Right lobe of liver (tissue), 6 donors: ENCODE results near the gene MDM2. TPM values are rescaled to one million over a fixed set of nuclear protein-coding genes. Genes with fewer than 3 reads are reported as not detected.
A peak's percentile ranks its signal among the peaks of the same experiment; 100 is the strongest.
"Not testable (repeated sequence)": the region's sequence is repeated elsewhere in the genome, so short reads cannot be mapped to it uniquely, and the experiment has no call there.

Experiments
- ATAC-seq, 4 donors: fragments of 200-7000 bp; cut with Tn5 transposase; one replicate each; pipeline ENCODE4 v1.9.1; 2020; ENCODE audit warnings: mild to moderate bottlenecking in 4 of 4, moderate library complexity in 4 of 4
- DNase-seq, 3 donors: peaks; one replicate each; pipeline ENCODE4 v3.0.0-alpha.2; 2020
- H3K27ac ChIP-seq, 3 donors: fragments of 200-600 bp; one replicate each; pipeline ENCODE4 v1.8.0; 2022
- H3K27me3 ChIP-seq, 2 donors: fragments of 200-600 bp; one replicate each; pipeline ENCODE4 v1.8.0; 2022
- H3K36me3 ChIP-seq, 4 donors: fragments of 200-600 bp; sonication (generic) in 1 of 4; one replicate each; pipeline versions ENCODE4 v1.5.1 to v1.8.0; 2017 to 2022; ENCODE audit warnings: control low read depth in 1 of 4
- H3K4me1 ChIP-seq, 4 donors: fragments of 200-600 bp; sonication (generic) in 1 of 4; one replicate each; pipeline versions ENCODE4 v1.5.1 to v1.8.0; 2017 to 2022; ENCODE audit warnings: control low read depth in 1 of 4
- H3K4me3 ChIP-seq, 3 donors: fragments of 200-600 bp; one replicate each; pipeline ENCODE4 v1.8.0; 2022
- H3K9me3 ChIP-seq, 4 donors: fragments of 200-600 bp; sonication (generic) in 1 of 4; one replicate each; pipeline versions ENCODE4 v1.5.1 to v1.8.0; 2017 to 2022; ENCODE audit warnings: control low read depth in 1 of 4
- POLR2A ChIP-seq: fragments of 450-650 bp; IDR thresholded peaks from one replicate; pipeline ENCODE4 v1.6.1; 2017; ENCODE audit warnings: antibody characterized with exemption, mild to moderate bottlenecking
- WGBS: methylation state at CpG from one replicate; pipeline ENCODE4 v1.1.6; 2018; ENCODE audit warnings: low coverage, low lambda C conversion rate; ENCODE audit not compliant: insufficient coverage; ENCODE audit errors: missing lambda C conversion rate; 5-methylcytosine and 5-hydroxymethylcytosine counted together
- intact Hi-C, 2 donors: fragments of 100-400 bp; cut with DNase I; formaldehyde crosslinking; loops; one replicate each; pipeline versions ENCODE4 v1.11.2 to v1.14.1; 2022
- total RNA-seq, 6 experiments: library from RNA; depleted of rRNA in 2 of 6; stranded (reverse); fragments of >200 nt in 2 of 6; fragmentation: NEBNext Ultra II Directional in 3 of 6; extraction: Animal tissue kit (Norgen Biotek cat#: 25700) in 3 of 6; gene quantifications; one replicate each; pipeline versions ENCODE4 v1.1.0 to v1.2.4, GENCODE V29; 2016 to 2023
- TF ChIP-seq, protein P1 (sequence below), 4 donors: fragments of 200-600 bp in 3 of 4; fragments of 450-650 bp in 1 of 4; IDR thresholded peaks; one replicate each; pipeline versions ENCODE4 v1.5.1 to v1.8.0; 2016 to 2022; ENCODE audit warnings: antibody characterized with exemption in 4 of 4, mild to moderate bottlenecking in 2 of 4
- donor health status: DM: no; HTN: yes; CAD: no.
- donor health status: DM: no; HTN: no; CAD: no.
- donor health status: DM: no; HTN: no; CAD: no.
- donor health status: DM: no; HTN: yes; CAD: no.
- donor health status: DM: no; HTN: yes; CAD: no.

Gene MDM2
- total RNA-seq, 6 experiments from 2014 or later, result 56.9 to 74.3 (median 64.0) TPM

GRCh38 chr12:68803948-68804656 is 3.9 kb upstream of the MDM2 start:
- intact Hi-C loops, result no loop called here
- TF ChIP-seq, protein P1, sequence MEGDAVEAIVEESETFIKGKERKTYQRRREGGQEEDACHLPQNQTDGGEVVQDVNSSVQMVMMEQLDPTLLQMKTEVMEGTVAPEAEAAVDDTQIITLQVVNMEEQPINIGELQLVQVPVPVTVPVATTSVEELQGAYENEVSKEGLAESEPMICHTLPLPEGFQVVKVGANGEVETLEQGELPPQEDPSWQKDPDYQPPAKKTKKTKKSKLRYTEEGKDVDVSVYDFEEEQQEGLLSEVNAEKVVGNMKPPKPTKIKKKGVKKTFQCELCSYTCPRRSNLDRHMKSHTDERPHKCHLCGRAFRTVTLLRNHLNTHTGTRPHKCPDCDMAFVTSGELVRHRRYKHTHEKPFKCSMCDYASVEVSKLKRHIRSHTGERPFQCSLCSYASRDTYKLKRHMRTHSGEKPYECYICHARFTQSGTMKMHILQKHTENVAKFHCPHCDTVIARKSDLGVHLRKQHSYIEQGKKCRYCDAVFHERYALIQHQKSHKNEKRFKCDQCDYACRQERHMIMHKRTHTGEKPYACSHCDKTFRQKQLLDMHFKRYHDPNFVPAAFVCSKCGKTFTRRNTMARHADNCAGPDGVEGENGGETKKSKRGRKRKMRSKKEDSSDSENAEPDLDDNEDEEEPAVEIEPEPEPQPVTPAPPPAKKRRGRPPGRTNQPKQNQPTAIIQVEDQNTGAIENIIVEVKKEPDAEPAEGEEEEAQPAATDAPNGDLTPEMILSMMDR (IDR thresholded peaks at IDR 0.05), result no peak
- no peak for TF ChIP-seq POLR2A
- WGBS, result 75% methylated on average over 4 of the region's 5 CpGs
- ATAC-seq (no peak), DNase-seq (no peak)
- no peaks in the 10 kb centered on the region for H3K9me3 ChIP-seq
- H3K27ac ChIP-seq, result peak overlapping the region; percentile 99 to 100 (median 99)
- H3K27me3 ChIP-seq, result no peaks in the 10 kb centered on the region
- no peaks in the 10 kb centered on the region for H3K36me3 ChIP-seq
- peak overlapping the region in 1 of 3 donors; percentile 79 for H3K4me3 ChIP-seq
- peaks cover 0 to 3% (median 0%) of the 10 kb centered on the region in 4 donors for H3K4me1 ChIP-seq

DNA sequence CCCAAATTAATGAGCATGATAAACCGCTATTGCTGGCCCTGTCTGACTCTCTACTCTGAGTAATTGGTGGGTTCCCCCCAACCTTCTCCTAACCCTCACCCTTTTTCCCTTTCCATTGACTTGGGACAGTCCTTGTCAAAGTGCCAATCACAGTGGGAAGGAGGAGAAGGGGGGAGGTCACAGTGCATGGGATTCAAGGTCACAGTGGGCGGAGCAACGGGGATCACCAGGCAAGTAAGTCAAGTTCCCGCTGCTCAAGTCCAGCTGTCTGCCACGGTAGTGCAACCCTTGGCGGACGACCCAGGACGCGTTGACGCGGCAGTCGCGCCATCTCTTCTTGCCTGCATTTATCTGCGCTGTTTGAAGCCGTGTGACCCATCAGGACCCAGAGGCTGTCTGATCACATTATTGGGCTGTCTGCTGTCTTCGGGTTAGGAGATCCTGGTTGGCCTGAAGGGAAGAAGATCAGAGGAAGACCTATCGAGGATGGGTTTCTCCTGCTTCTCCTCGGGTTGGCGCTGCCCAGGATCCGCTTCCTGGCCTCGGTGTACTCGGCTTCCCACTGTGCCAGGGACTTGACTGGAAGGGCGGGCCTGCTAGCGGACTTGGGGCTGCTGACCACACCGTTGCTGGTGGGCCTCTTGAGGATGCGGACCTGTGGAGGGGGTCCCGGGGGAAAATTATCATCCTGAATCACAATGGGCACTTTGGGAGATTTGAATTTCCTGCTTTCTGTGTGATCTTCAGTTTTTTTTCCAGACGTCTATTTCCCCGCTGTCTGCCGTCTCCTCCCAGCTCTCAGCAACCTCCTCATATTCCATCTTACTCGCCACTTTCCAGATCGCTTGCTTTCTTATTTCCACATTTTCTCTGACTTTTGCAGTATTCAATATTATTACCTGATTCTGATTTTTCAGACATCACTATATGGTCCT is 3.1 kb upstream of the MDM2 start:
- intact Hi-C loops, result no loop called here
- Histone ChIP-seq H3K9me3 (no peaks in the 10 kb centered on the region), H3K4me3 (peak overlapping the region; percentile 70 to 89 (median 79)), H3K36me3 (peaks cover 0 to 4% (median under 1%) of the 10 kb centered on the region in 4 donors), H3K27me3 (no peaks in the 10 kb centered on the region), H3K4me1 (peaks cover 0 to 3% (median 0%) of the 10 kb centered on the region in 4 donors), H3K27ac (peak overlapping the region; percentile 99 to 100 (median 99))
- DNase-seq (peak; percentile 78 to 90 (median 81)), ATAC-seq (peak; percentile 39 to 59 (median 44))
- TF ChIP-seq POLR2A, result peak; percentile 75
- TF ChIP-seq, protein P1 (IDR thresholded peaks at IDR 0.05), result no peak
- 45% methylated on average over 11 of the region's 32 CpGs for WGBS

GRCh38 chr12:68805592-68806120 is 2.3 kb upstream of the MDM2 start:
- no peaks in the 10 kb centered on the region for H3K27me3 ChIP-seq
- intact Hi-C loops, result no loop called here
- peak overlapping the region; percentile 70 to 89 (median 79) for H3K4me3 ChIP-seq
- no peak for TF ChIP-seq POLR2A
- TF ChIP-seq, protein P1 (IDR thresholded peaks at IDR 0.05), result no peak
- WGBS, result 31% methylated on average over 7 of the region's 7 CpGs
- ATAC-seq (no peak), DNase-seq (no peak)
- peak overlapping the region; percentile 99 to 100 (median 99) for H3K27ac ChIP-seq
- H3K4me1 ChIP-seq, result peaks cover 0 to 4% (median 2%) of the 10 kb centered on the region in 4 donors
- peaks cover 0 to 8% (median 2%) of the 10 kb centered on the region in 4 donors for H3K36me3 ChIP-seq
- H3K9me3 ChIP-seq, result no peaks in the 10 kb centered on the region

- Histone ChIP-seq H3K27ac (peak overlapping the region; percentile 99 to 100 (median 99)), H3K4me1 (peaks cover 0 to 13% (median 2%) of the 10 kb centered on the region in 4 donors), H3K9me3 (no peaks in the 10 kb centered on the region), H3K36me3 (peaks cover 0 to 8% (median 2%) of the 10 kb centered on the region in 4 donors), H3K27me3 (no peaks in the 10 kb centered on the region), H3K4me3 (peak overlapping the region; percentile 70 to 89 (median 79))
- no peak for ATAC-seq
- no peak for DNase-seq
- no peak for TF ChIP-seq POLR2A
- TF ChIP-seq, protein P1 (IDR thresholded peaks at IDR 0.05), result no peak
- 46% methylated on average over 18 of the region's 18 CpGs for WGBS
- intact Hi-C loops, result no loop called here
Measured at GRCh38 chr12:68806488-68807237, 1.3 kb upstream of the MDM2 start.

DNA sequence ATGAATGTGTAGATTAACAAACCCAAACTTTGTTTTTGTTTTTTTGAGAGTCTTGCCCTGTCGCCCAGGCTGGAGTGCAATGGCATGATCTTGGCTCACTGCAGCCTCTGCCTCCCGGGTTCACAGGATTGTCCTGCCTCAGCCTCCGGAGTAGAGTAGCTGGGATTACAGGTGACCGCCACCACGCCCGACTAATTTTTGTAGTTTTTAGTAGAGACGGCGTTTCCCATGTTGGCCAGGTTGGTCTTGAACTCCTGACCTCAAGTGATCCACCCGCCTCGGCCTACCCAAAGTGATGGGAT is 752 bp upstream of the MDM2 start:
- peak in 3 of 4 donors; percentile 0 to 1 (median 0) for ATAC-seq
- Histone ChIP-seq H3K4me3 (peak overlapping the region; percentile 70 to 89 (median 79)), H3K4me1 (peaks cover 0 to 18% (median 2%) of the 10 kb centered on the region in 4 donors), H3K27ac (peak overlapping the region; percentile 99 to 100 (median 99))
- intact Hi-C loops, H3K36me3 ChIP-seq, H3K27me3 ChIP-seq, H3K9me3 ChIP-seq: not testable (repeated sequence)
- 2% methylated on average over 9 of the region's 10 CpGs for WGBS
- DNase-seq, result peak in 2 of 3 donors; percentile 65
